BLaER1 treated with 17β-estradiol and CSF1 and Interleukin-3, amounts not matched to agents 10 nM and 100 nM (cell line): ENCODE measurements around the gene URM1.

Experiments used
- H3K27ac ChIP-seq, 11 experiments: shearing (Covaris generic); formaldehyde crosslinking; 2 replicates each; pipeline ENCODE4 v1.8.1; 2022
- H3K27me3 ChIP-seq, 11 experiments: shearing (Covaris generic); formaldehyde crosslinking; 2 replicates each; pipeline ENCODE4 v1.8.1; 2022
- H3K36me3 ChIP-seq, 11 experiments: shearing (Covaris generic); formaldehyde crosslinking; 2 replicates each; pipeline ENCODE4 v1.8.1; 2022
- H3K4me1 ChIP-seq, 10 experiments: shearing (Covaris generic); formaldehyde crosslinking; 2 replicates each; pipeline ENCODE4 v1.8.1; 2022
- H3K4me2 ChIP-seq, 11 experiments: shearing (Covaris generic); formaldehyde crosslinking; 2 replicates each; pipeline ENCODE4 v1.8.1; 2022
- H3K4me3 ChIP-seq, 10 experiments: shearing (Covaris generic); formaldehyde crosslinking; 2 replicates each; pipeline ENCODE4 v1.8.1; 2022
- H3K9ac ChIP-seq, 11 experiments: shearing (Covaris generic); formaldehyde crosslinking; 2 replicates each; pipeline ENCODE4 v1.8.1; 2022
- H3K9me3 ChIP-seq, 11 experiments: shearing (Covaris generic); formaldehyde crosslinking; replicated peaks in 1 of 11; 2 replicates each; pipeline ENCODE4 v1.8.1; 2022
- H4K20me1 ChIP-seq, 11 experiments: shearing (Covaris generic); formaldehyde crosslinking; 2 replicates each; pipeline ENCODE4 v1.8.1; 2022
- Cebpa-rat ChIP-seq, 11 experiments: shearing (Covaris generic); IDR thresholded peaks; 2 replicates each; pipeline ENCODE4 v1.8.1; 2022

Gene URM1

DNA sequence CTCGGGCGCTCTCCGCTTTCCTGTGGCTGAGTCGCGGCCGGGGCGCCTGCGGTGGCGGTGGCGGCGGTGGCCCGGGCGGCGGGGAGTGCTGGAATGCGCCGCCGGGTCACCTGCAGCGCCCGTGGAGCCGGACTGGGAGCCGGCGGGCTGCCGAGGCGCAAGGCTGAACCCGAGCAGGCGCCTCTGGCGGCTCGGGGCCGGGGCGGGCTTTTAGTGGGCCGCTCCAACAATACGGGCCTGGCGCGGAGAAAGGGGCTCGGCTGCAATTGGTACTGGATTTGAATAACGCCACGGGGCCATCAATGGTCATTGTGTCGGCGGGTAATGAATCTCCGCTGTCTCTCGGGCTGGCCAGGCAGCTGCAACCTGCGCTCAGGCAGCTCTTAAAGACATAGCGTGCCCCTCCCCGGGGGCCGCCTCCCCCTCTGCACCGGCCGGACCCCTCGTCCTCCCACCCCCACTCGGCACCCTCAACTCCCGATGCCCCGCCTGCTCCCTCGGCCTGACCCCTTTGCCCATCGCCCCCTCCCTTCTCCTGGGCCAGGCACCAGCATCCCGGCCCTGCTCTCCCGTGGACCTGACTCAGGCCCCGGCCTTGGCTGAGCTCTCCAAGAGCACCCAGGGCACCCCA, 22.1 kb downstream of the URM1 start:
- Histone ChIP-seq H3K4me2 (no peak overlapping the region), H3K9me3 (no peaks in the 10 kb centered on the region), H3K36me3 (peaks cover 45 to 61% (median 55%) of the 10 kb centered on the region in 11 experiments), H3K27ac (no peak overlapping the region), H3K9ac (no peak overlapping the region), H4K20me1 (peaks cover 0 to 68% (median 15%) of the 10 kb centered on the region in 11 experiments; a peak in 10 of 22 replicates), H3K4me3 (no peak overlapping the region), H3K27me3 (peaks cover 0 to 16% (median 0%) of the 10 kb centered on the region in 11 experiments; a peak in 4 of 22 replicates), H3K4me1 (peaks cover 0 to 15% (median 14%) of the 10 kb centered on the region in 10 experiments; a peak in 19 of 20 replicates)
- no peak for TF ChIP-seq Cebpa-rat (IDR thresholded peaks at IDR 0.05)

DNA sequence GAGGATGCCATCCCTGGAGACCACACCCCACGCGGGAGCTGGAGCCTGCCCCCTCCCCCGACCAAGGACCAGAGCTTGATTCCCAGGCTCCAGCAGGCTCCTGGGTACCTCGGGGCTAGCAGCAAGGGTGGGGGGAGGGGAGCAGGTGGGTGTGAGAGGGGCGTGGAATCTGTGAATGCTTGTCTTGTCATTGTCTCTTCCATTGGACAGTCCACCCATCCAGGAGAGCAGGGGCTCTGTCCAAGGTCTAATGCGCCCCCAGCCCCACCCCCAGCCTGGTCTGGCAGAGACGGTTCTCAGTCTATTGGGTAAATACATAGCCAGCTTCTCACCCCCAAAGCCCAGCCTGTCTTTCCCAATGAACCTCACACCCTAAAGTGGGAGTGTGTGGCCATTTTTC, 22.8 kb downstream of the URM1 start:
- Histone ChIP-seq H3K9me3 (no peaks in the 10 kb centered on the region), H3K4me3 (no peak overlapping the region), H3K27me3 (peaks cover 0 to 16% (median 0%) of the 10 kb centered on the region in 11 experiments; a peak in 4 of 22 replicates), H3K4me1 (peaks cover 0 to 15% (median 14%) of the 10 kb centered on the region in 10 experiments; a peak in 19 of 20 replicates), H4K20me1 (peaks cover 0 to 63% (median 12%) of the 10 kb centered on the region in 11 experiments; a peak in 10 of 22 replicates), H3K36me3 (peaks cover 38 to 53% (median 48%) of the 10 kb centered on the region in 11 experiments), H3K4me2 (no peak overlapping the region), H3K9ac (no peak overlapping the region), H3K27ac (no peak overlapping the region)
- TF ChIP-seq Cebpa-rat (IDR thresholded peaks at IDR 0.05) = no peak

DNA sequence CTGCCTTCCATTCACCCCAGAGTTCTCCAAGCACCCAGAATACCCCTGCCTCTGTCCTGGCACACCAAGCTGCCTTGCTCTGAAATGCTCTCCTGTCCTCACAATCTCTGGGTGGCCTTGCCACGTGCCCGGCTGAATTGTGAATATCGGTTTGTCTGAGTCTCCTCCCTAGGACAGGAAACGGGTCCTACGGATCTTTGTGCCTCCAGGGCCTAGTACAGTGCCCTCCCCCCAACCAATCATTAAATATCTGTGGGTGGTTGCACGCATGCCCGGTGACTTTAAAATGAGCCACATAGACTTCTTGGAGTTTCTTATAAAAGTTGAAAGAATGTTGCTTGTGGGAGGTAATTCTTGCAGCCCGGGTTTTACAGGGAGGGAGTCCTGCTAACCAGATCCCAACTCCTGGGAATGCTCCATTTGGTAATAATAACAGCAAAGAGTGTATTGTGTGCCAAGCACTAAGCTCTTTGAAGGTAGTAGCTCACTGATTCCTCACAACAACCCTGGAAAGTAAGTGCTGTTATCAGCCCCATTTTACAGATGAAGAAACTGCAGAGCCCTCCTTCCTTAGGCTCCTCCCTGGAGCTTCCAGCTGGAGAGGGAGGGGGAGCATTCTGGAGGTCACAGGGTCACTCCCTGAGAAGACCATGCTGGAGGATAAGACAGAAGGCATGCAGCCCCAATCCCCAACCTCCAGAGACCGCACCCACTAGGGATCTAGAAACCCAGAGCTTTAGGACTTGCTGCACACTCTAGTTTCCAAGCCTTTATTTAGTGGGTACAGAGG, 23.4 kb downstream of the URM1 start:
- H4K20me1 ChIP-seq = peaks cover 0 to 57% (median 7%) of the 10 kb centered on the region in 11 experiments; a peak in 9 of 22 replicates
- no peak overlapping the region for H3K4me3 ChIP-seq
- no peak overlapping the region for H3K4me2 ChIP-seq
- H3K4me1 ChIP-seq = peaks cover 0 to 15% (median 14%) of the 10 kb centered on the region in 10 experiments; a peak in 19 of 20 replicates
- H3K36me3 ChIP-seq = peaks cover 32 to 47% (median 42%) of the 10 kb centered on the region in 11 experiments
- no peak overlapping the region for H3K9ac ChIP-seq
- no peak overlapping the region for H3K27ac ChIP-seq
- H3K27me3 ChIP-seq = peaks cover 0 to 16% (median 0%) of the 10 kb centered on the region in 11 experiments; a peak in 4 of 22 replicates
- TF ChIP-seq Cebpa-rat (IDR thresholded peaks at IDR 0.05) = no peak
- H3K9me3 ChIP-seq = no peaks in the 10 kb centered on the region

GRCh38 chr9:128396970-128397613, 25.9 kb downstream of the URM1 start:
- Histone ChIP-seq H3K4me3 (no peak overlapping the region), H3K9me3 (no peaks in the 10 kb centered on the region), H3K4me1 (peaks cover 0 to 15% (median 14%) of the 10 kb centered on the region in 10 experiments; a peak in 19 of 20 replicates), H3K4me2 (peak overlapping the region; percentile 26 to 83 (median 64); a peak in 21 of 22 replicates), H4K20me1 (peaks cover 0 to 33% (median 0%) of the 10 kb centered on the region in 11 experiments; a peak in 5 of 22 replicates), H3K36me3 (peaks cover 8 to 22% (median 17%) of the 10 kb centered on the region in 11 experiments), H3K9ac (peak overlapping the region in 6 of 11 experiments; percentile 26 to 57 (median 34); a peak in 7 of 22 replicates), H3K27me3 (peaks cover 0 to 16% (median 0%) of the 10 kb centered on the region in 11 experiments; a peak in 4 of 22 replicates), H3K27ac (no peak overlapping the region)
- TF ChIP-seq Cebpa-rat (IDR thresholded peaks at IDR 0.05) = no peak

DNA sequence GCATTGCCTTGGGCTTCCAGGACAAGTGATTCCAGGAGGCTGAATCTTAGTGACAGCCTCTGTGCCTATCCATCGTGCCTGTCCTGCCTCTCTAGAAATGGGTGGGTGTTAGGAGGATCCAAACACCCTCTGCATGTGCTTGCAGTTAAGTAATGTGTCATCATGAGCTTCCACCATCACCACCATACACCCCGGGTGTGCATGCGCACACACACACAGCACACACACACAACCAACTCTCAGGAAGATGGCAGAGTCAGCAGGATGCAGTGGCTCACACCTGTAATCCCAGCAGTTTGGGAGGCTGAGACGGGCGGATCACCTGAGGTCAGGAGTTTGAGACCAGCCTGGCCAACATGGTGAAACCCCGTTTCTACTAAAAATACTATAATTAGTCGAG, 26.7 kb downstream of the URM1 start:
- no peak overlapping the region for H3K27ac ChIP-seq
- peaks cover under 1 to 15% (median 10%) of the 10 kb centered on the region in 11 experiments; a peak in 20 of 22 replicates for H3K36me3 ChIP-seq
- H3K9ac ChIP-seq = no peak overlapping the region
- H3K27me3 ChIP-seq = peaks cover 0 to 16% (median 0%) of the 10 kb centered on the region in 11 experiments; a peak in 4 of 22 replicates
- H3K9me3 ChIP-seq = no peaks in the 10 kb centered on the region
- H3K4me3 ChIP-seq = no peak overlapping the region
- TF ChIP-seq Cebpa-rat (IDR thresholded peaks at IDR 0.05) = no peak
- peaks cover 0 to 15% (median 14%) of the 10 kb centered on the region in 10 experiments; a peak in 19 of 20 replicates for H3K4me1 ChIP-seq
- H4K20me1 ChIP-seq = peaks cover 0 to 25% (median 0%) of the 10 kb centered on the region in 11 experiments; a peak in 4 of 22 replicates
- H3K4me2 ChIP-seq = peak overlapping the region in 6 of 11 experiments; percentile 26 to 83 (median 78); a peak in 10 of 22 replicates

- no peak overlapping the region for H3K27ac ChIP-seq
- no peaks in the 10 kb centered on the region for H3K36me3 ChIP-seq
- no peak overlapping the region for H3K9ac ChIP-seq
- H3K27me3 ChIP-seq = peaks cover 0 to 16% (median 0%) of the 10 kb centered on the region in 11 experiments; a peak in 4 of 22 replicates
- H3K9me3 ChIP-seq = no peaks in the 10 kb centered on the region
- no peak for TF ChIP-seq Cebpa-rat (IDR thresholded peaks at IDR 0.05)
- peaks cover 0 to 5% (median 0%) of the 10 kb centered on the region in 11 experiments; a peak in 2 of 22 replicates for H4K20me1 ChIP-seq
- no peak overlapping the region for H3K4me2 ChIP-seq
- no peak overlapping the region for H3K4me3 ChIP-seq
- H3K4me1 ChIP-seq = peaks cover 0 to 15% (median 14%) of the 10 kb centered on the region in 10 experiments; a peak in 19 of 20 replicates
Observed at GRCh38 chr9:128399861-128400260, 28.7 kb downstream of the URM1 start.

- no peaks in the 10 kb centered on the region for H3K36me3 ChIP-seq
- H4K20me1 ChIP-seq = no peaks in the 10 kb centered on the region; a peak in 1 of 22 replicates
- no peak overlapping the region for H3K4me3 ChIP-seq
- peaks cover 0 to 13% (median 6%) of the 10 kb centered on the region in 10 experiments; a peak in 11 of 20 replicates for H3K4me1 ChIP-seq
- H3K27me3 ChIP-seq = no peaks in the 10 kb centered on the region
- TF ChIP-seq Cebpa-rat (IDR thresholded peaks at IDR 0.05) = no peak
- H3K9me3 ChIP-seq = no peaks in the 10 kb centered on the region
- H3K4me2 ChIP-seq = no peak overlapping the region
- no peak overlapping the region for H3K27ac ChIP-seq
- no peak overlapping the region for H3K9ac ChIP-seq
Observed at GRCh38 chr9:128404560-128404959, 33.4 kb downstream of the URM1 start.

GRCh38 chr9:128405077-128405779, 34.1 kb downstream of the URM1 start:
- H3K9me3 ChIP-seq = no peaks in the 10 kb centered on the region

More at GRCh38 chr9:128405077-128405779, 34.1 kb downstream of the URM1 start:
- no peaks in the 10 kb centered on the region for H3K36me3 ChIP-seq
- TF ChIP-seq Cebpa-rat (IDR thresholded peaks at IDR 0.05) = no peak
- H3K27me3 ChIP-seq = no peaks in the 10 kb centered on the region
- no peaks in the 10 kb centered on the region; a peak in 1 of 22 replicates for H4K20me1 ChIP-seq
- peaks cover 0 to 13% (median 6%) of the 10 kb centered on the region in 10 experiments; a peak in 11 of 20 replicates for H3K4me1 ChIP-seq
- H3K9ac ChIP-seq = peak overlapping the region in 1 of 11 experiments; percentile 17; a peak in 1 of 22 replicates
- no peak overlapping the region for H3K4me3 ChIP-seq
- no peak overlapping the region for H3K4me2 ChIP-seq
- no peak overlapping the region; a peak in 1 of 22 replicates for H3K27ac ChIP-seq
